ENCODE results near the gene CDV3.

Gene CDV3

DNA sequence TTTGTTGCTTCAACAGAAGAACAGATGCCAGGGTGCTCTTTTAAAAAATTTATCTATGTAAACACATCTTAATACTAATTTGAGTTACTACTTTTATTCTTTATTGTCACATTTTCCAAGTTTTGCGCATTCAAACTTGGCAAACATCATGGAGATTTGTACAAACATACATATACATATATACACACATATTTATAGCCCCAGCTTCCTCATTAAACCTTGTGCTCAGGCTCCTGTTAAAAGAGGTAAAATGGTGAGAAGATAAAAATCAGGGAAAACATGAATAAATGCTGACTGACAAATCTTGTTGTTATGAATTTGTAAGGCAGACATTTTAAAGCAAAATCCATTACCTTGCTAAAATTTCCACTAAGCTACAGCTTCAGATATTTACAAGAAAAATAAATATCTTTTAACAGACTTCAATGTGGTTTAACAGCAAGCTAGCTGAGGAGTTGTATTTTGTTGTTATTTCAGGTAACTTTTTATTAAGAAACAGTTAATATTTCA, 27.1 kb downstream of the CDV3 start:
- DNase-seq (ENCODE audit: low read depth in 2 of 3, low spot score in 1 of 3), result no peak

DNA sequence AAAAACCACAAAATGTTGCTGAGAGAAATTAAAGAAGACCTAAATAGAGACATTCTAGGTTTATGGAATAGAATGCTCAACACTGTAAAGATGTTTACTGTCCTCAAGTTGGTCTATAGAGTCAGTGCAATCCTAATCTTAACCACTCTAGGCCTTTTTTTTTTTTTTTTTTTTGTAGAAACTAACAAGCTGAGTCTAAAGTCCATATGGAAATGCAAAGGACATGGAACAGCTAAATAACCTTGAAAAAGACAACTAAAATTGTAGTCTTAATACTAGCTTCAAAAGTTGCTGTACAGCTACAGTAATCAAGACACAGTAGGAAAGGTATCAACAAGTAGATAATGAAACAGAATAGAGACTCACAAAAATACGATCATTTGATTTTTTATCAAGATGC, 32.9 kb downstream of the CDV3 start:
- DNase-seq (ENCODE audit: low read depth in 2 of 3, low spot score in 1 of 3), result no peak

DNA sequence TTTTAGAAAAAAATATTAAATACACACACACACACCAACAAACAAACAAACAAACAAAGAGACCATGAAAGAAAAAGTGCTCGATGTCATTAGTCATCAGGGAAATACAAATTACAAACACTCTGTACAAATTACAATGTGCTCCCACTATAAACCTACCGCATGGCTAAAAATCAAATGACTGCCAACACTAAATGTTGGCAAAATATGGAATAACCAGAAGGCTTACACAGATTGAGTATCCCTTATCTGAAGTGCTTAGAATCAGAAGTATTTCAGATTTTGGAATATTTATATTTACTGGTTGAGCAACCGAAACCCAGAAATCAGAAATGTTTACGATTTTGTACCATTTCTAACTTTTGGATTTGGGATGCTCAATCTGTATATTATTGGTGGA, 33.4 kb downstream of the CDV3 start:
- DNase-seq (ENCODE audit: low read depth in 2 of 3, low spot score in 1 of 3), result no peak

DNA sequence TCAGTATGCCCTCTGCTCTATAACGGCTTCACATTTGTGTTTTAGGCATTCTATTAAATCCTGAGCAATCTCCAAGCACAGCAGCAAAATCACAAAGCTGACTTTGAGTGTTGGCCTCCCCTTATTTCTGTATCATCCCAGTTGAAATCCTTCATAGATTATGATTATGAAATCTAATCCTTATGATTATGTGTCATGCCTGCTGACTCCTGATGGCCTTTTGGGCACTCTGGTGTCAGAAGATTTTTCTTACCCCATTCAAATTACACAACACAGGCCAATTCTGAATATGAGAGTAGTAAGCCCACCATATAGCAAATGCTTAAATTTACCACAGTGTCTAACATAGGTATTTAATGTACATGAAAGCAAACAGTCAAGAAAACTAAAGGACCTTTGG, 34.3 kb downstream of the CDV3 start:
- DNase-seq (ENCODE audit: low read depth in 2 of 3, low spot score in 1 of 3), result no peak

DNA sequence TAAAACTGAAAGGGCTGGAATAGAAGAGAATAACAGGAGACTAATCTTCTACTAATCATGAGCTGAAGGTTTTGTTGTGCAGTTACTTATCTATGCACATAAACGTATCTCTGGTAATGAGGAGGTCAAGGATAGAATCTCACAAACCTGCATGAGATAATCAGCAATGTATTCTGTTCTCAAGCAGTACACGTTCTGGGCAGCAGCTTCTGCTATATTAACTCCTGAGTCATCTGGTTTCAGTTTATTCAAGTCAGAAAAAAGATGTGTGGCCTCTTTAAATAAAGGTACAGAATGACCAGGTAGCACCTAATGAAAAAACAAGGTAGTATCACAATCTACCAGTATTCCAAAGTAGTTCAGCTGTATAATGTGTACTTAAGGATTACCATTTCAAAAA, 34.9 kb downstream of the CDV3 start:
- DNase-seq (ENCODE audit: low read depth in 2 of 3, low spot score in 1 of 3), result no peak

DNA sequence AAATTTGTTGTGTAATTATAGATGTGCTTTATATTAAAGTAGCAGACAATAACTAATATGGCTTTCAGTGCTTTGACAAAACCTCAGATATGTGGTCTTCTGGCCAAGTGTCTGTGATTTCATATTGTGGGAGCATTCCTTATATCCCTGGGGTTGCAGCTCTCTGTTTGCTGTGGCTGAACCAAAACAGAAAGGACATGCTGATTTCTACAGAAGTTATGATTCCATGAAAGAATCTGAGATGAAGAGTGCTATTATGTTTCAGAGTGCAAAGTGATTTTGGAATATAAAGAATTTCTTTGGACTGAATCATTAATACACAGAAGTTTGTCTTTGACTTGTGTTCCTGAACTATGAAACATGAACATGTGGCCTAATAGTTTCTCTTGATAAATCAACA, 36.5 kb downstream of the CDV3 start:
- DNase-seq (ENCODE audit: low read depth in 2 of 3, low spot score in 1 of 3), result no peak

DNA sequence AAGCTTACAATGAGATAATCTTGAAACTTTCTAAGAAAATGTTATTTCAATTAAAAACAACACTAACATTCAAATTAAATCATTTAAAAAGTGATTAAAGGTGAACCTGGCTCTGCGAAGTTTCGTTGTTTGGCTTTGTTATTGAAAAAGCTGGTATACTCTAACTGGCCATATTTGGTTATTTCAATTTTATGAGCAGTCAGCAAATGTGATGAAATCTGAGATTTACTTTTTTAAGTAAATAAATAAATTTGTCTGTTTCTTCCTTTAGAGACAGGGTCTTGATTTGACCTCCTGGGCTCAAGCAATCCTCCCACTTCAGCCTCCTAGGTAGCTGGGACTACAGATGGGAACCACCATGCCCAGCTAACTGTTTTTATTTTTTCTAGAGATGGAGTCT, 38.0 kb downstream of the CDV3 start:
- no peak for DNase-seq (ENCODE audit: low read depth in 2 of 3, low spot score in 1 of 3)

DNA sequence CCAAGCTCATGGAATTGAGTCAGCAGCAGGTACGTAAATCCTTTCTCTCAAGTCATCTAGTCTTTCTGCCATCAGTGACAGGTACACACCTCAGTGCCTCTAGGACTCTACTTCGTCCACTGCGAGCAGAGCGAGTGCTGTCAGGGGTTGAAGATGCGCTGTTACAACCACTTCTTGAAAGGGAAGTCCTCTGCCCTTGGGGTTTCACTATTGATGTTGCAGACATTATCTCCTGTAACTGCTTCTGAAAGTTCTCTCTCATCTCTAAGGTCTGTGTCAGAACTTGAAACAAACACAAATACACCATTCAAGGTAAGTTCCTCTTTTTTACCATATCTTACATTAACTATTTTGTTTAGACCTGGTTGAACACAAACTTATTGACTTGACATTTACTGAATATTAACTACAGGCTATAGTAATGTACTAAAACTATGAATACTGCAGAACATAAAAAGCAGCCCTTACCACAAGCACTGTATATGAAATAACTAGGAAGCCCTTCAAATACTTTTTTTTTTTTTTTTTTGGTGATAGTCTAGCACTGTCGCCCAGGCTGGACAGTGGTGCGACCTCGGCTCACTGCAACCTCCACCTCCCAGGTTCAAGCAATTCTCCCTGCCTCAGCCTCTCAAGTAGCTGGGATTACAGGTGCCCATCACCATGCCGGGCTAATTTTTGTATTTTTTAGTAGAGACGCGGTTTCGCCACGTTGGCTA, 46.7 kb downstream of the CDV3 start:
- no peak for DNase-seq (ENCODE audit: low read depth in 2 of 3, low spot score in 1 of 3)

DNA sequence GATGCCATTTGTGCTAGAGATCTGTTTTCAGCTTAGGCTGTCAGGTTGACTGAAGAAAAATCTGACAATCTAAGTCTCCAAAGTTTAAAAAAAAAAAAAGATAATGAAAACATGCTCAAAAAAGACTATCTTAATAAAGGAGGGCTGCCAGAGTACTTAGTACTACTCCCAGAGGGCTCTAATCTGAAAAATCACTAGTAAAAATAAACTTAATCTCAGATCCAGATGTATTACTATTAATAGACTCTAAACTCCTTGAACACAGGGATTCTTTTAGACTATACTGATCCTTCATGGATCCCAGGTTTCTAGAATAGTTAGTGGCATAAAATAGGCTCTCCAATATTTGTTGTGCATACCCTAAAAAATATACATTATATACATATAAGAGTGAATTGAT, 54.3 kb downstream of the CDV3 start:
- DNase-seq (ENCODE audit: low read depth in 2 of 3, low spot score in 1 of 3), result no peak

DNA sequence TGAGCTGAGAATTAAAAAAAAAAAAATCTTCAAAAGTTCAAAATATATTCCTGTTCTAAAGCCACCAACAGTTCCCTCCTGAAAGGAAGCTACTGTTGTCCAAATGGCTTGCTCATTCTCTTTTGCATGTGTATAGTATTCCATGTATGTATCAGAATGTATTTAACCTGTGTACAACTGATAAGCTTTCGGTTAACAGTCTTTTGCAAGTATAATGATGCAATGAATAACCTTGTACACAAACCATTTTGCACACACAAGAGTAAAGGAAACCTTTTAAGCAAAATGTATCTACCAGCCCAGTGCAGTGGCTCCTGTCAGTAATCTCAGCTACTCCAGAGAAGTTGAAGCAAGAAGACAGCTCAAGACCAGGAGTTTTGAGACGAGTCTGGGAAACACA, 55.7 kb downstream of the CDV3 start:
- DNase-seq (ENCODE audit: low read depth in 2 of 3, low spot score in 1 of 3), result no peak

DNA sequence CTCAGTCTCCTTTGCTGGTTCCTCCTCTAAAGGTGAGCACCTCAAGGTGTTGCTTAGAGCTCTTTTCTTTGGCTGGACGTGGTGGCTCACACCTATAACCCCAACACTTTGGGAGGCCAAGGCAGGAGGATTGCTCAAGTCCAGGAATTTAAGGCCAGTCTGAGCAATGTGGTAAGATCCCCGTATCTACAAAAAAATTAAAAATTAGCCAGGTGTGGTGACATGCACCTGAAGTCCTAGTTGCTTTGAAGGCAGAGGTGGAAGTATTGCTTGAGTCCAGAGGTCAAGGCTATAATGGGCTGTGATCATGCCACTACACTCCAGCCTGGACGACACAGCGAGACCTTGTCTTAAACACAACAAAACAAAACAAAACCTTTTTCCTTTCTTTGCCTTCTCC, 60.0 kb downstream of the CDV3 start:
- DNase-seq (ENCODE audit: low read depth in 2 of 3, low spot score in 1 of 3), result no peak

All from stimulated activated CD4-positive, alpha-beta T cell treated with anti-CD3 and anti-CD28 coated beads, Interleukin-12 subunit alpha, Interleukin-12 subunit beta, amount 100 ng/mL, for 48 hours (primary cell).